ENCODE measurements around the gene RBMS3. TPM values are rescaled to one million over a fixed set of nuclear protein-coding genes. Genes with fewer than 3 reads are reported as not detected.

The RBMS3 gene
- total RNA-seq, 1 donor from 2014 or later, result 65.1 TPM

DNA sequence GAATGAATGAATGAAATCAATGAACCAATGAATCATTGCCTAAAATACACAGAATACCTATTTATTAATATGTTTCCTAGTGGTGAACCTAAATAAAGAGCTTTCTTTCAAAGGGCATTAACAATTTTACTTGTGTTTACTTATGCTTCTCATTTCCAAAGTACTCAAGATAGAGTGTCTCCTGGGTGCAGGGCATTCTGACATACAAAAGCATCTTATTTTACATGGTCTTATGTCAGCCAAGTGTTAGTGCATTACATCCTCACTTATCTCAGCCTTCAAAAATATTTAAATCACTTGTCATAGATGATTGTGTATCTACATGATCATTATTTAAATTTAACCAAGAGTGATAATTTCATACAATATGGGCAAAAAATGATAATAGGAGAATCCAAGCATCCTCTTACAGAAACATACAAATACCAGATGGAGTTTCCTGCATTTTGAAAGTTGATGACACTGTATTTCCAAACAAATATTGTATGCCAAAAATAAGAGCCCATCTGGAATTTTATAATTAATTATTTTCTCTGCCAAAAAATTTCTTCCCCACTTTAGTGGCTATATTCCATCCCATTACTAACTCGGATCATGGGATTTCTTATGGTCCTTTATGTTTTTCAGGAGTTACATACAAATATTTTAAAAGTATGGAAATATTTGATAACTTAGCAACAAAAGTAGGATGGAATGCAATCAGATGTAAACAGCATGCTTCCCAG, 279.0 kb downstream of the RBMS3 start:
- no peak overlapping the region for H3K27ac Mint-ChIP-seq (ENCODE audit: unreplicated experiment)
- H3K4me3 Mint-ChIP-seq (ENCODE audit: unreplicated experiment), result no peak overlapping the region
- DNase-seq, result no peak
- H3K36me3 Mint-ChIP-seq (ENCODE audit: unreplicated experiment), result no peaks in the 10 kb centered on the region
- no peaks in the 10 kb centered on the region for H3K4me1 Mint-ChIP-seq (ENCODE audit: low read depth, unreplicated experiment)
- H3K27me3 Mint-ChIP-seq (ENCODE audit: unreplicated experiment), result no peaks in the 10 kb centered on the region
- H3K9me3 Mint-ChIP-seq (ENCODE audit: unreplicated experiment), result no peaks in the 10 kb centered on the region
- TF ChIP-seq CTCF (IDR thresholded peaks at IDR 0.05; ENCODE audit: partially characterized antibody, unreplicated experiment), result no peak

- no peak for DNase-seq
- no peak for TF ChIP-seq CTCF (IDR thresholded peaks at IDR 0.05; ENCODE audit: partially characterized antibody, unreplicated experiment)
- no peak overlapping the region for H3K4me3 Mint-ChIP-seq (ENCODE audit: unreplicated experiment)
- no peak overlapping the region for H3K27ac Mint-ChIP-seq (ENCODE audit: unreplicated experiment)
- H3K36me3 Mint-ChIP-seq (ENCODE audit: unreplicated experiment), result no peaks in the 10 kb centered on the region
- no peaks in the 10 kb centered on the region for H3K27me3 Mint-ChIP-seq (ENCODE audit: unreplicated experiment)
- no peaks in the 10 kb centered on the region for H3K9me3 Mint-ChIP-seq (ENCODE audit: unreplicated experiment)
- H3K4me1 Mint-ChIP-seq (ENCODE audit: low read depth, unreplicated experiment), result no peaks in the 10 kb centered on the region
Observed at GRCh38 chr3:29561651-29562149, 280.8 kb downstream of the RBMS3 start.

DNA sequence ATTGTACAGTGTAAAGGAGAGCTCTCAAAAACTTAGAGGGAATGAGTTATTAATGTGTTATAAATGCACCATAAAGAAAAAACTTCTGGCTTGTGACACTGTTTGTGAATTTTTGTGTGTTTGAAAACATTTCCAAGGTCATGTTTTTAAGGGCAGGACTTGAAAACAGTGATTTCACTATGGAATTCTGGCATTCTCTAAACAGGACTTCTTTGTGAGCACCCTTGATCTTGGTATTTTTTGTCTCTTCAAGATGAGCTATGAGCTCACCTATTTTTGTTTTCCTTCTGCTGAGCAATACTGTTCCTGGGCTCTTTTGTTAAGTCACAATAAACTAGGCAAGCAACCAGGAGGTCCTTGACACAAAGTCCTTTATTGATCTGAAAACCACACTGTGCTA, 284.4 kb downstream of the RBMS3 start:
- H3K27me3 Mint-ChIP-seq (ENCODE audit: unreplicated experiment), result no peaks in the 10 kb centered on the region
- no peaks in the 10 kb centered on the region for H3K9me3 Mint-ChIP-seq (ENCODE audit: unreplicated experiment)
- H3K36me3 Mint-ChIP-seq (ENCODE audit: unreplicated experiment), result no peaks in the 10 kb centered on the region
- no peak for TF ChIP-seq CTCF (IDR thresholded peaks at IDR 0.05; ENCODE audit: partially characterized antibody, unreplicated experiment)
- no peak overlapping the region for H3K27ac Mint-ChIP-seq (ENCODE audit: unreplicated experiment)
- no peak for DNase-seq
- H3K4me1 Mint-ChIP-seq (ENCODE audit: low read depth, unreplicated experiment), result peaks cover 2% of the 10 kb centered on the region
- H3K4me3 Mint-ChIP-seq (ENCODE audit: unreplicated experiment), result no peak overlapping the region

DNA sequence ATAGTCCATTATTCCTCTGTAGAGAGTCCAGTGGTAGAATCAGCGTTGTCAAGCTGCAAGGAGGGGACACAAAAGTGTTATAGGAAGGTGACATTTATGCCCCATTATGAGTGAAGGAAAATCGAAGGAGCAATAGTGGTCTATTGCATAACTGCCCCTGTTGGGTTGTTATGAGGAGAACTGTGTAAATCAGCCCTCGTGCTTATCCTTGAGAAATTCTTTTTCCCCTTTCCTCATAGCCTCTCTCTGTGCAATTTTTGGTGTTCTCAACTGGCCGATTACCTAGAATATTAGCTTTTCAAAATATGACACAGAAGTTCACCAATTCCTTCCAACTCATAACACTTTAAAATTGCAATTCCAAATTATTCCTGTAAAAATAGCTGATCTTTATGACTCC, 286.6 kb downstream of the RBMS3 start:
- no peak for DNase-seq
- no peak for TF ChIP-seq CTCF (IDR thresholded peaks at IDR 0.05; ENCODE audit: partially characterized antibody, unreplicated experiment)
- no peaks in the 10 kb centered on the region for H3K9me3 Mint-ChIP-seq (ENCODE audit: unreplicated experiment)

DNA sequence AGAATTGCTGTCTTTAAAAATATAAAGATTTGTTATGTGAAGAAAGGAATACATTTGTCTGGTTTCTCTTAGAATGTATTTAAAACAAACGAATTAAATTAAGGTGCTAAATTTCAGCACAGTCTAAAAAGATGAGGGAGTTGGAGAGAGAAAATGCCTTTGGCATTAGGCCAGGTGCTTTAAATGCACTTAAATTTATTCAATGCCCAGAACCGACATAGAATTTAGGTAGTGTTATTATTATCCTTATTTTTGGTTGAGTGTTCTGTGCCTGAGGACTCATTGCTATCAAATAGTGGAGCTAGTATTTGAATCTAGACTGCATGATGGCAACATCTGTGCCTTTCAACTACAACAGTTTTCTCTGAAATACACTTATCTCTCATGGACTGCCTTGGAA, 287.5 kb downstream of the RBMS3 start:
- Mint-ChIP-seq H3K27me3 (ENCODE audit: unreplicated experiment) (peaks cover 3% of the 10 kb centered on the region), H3K4me3 (ENCODE audit: unreplicated experiment) (no peak overlapping the region), H3K36me3 (ENCODE audit: unreplicated experiment) (no peaks in the 10 kb centered on the region), H3K9me3 (ENCODE audit: unreplicated experiment) (no peaks in the 10 kb centered on the region), H3K27ac (ENCODE audit: unreplicated experiment) (no peak overlapping the region), H3K4me1 (ENCODE audit: low read depth, unreplicated experiment) (peaks cover 2% of the 10 kb centered on the region)
- no peak for DNase-seq
- TF ChIP-seq CTCF (IDR thresholded peaks at IDR 0.05; ENCODE audit: partially characterized antibody, unreplicated experiment), result no peak

More for the DNA sequence above, 286.6 kb downstream of the RBMS3 start:
- peaks cover 3% of the 10 kb centered on the region for H3K27me3 Mint-ChIP-seq (ENCODE audit: unreplicated experiment)
- no peak overlapping the region for H3K4me3 Mint-ChIP-seq (ENCODE audit: unreplicated experiment)
- H3K27ac Mint-ChIP-seq (ENCODE audit: unreplicated experiment), result no peak overlapping the region
- H3K4me1 Mint-ChIP-seq (ENCODE audit: low read depth, unreplicated experiment), result peaks cover 2% of the 10 kb centered on the region
- no peaks in the 10 kb centered on the region for H3K36me3 Mint-ChIP-seq (ENCODE audit: unreplicated experiment)
